Ovary (tissue), 9 donors: ENCODE measurements around the gene RABGAP1L. TPM values are rescaled to one million over a fixed set of nuclear protein-coding genes. Genes with fewer than 3 reads are reported as not detected.
"Not testable (repeated sequence)": the region's sequence is repeated elsewhere in the genome, so short reads cannot be mapped to it uniquely, and the experiment has no call there.

Experiments
- DNase-seq, 5 donors: peaks; one replicate each; pipeline ENCODE4 v3.0.0-alpha.2; 2019 to 2020
- H3K27ac ChIP-seq, 2 donors: fragments of 200-600 bp; one replicate each; pipeline versions ENCODE4 v1.5.1 to v1.8.0; 2019 to 2022
- H3K27me3 ChIP-seq: fragments of 200-600 bp; one replicate; pipeline ENCODE4 v1.8.0; 2022
- H3K36me3 ChIP-seq: fragments of 200-600 bp; sonication (generic); one replicate; pipeline ENCODE4 v1.5.1; 2019
- H3K4me1 ChIP-seq: one replicate; pipeline ENCODE4 v1.8.1; 2013; ENCODE audit warnings: mild to moderate bottlenecking, moderate library complexity; ENCODE audit not compliant: insufficient read depth
- H3K4me3 ChIP-seq: fragments of 200-600 bp; sonication (generic); one replicate; pipeline ENCODE4 v1.5.1; 2017
- H3K9me3 ChIP-seq, 2 donors: fragments of 200-600 bp in 1 of 2; sonication (generic) in 1 of 2; one replicate each; pipeline versions ENCODE4 v1.5.1 to v1.8.1; 2013 to 2019; ENCODE audit warnings: mild to moderate bottlenecking in 1 of 2, moderate library complexity in 1 of 2
- EP300 ChIP-seq: sonication (generic); formaldehyde crosslinking; IDR thresholded peaks from one replicate; pipeline ENCODE4 v1.6.1; 2017; ENCODE audit warnings: antibody characterized with exemption
- POLR2A ChIP-seq: fragments of 450-650 bp; IDR thresholded peaks from one replicate; pipeline ENCODE4 v1.6.1; 2017; ENCODE audit warnings: antibody characterized with exemption, mild to moderate bottlenecking, moderate library complexity
- WGBS, 3 donors: extraction: QIAGEN DNeasy Blood & Tissue Kit in 1 of 3; methylation state at CpG; one replicate each; pipeline versions ENCODE4 v1.1.5 to v1.1.7; 2013 to 2017; 5-methylcytosine and 5-hydroxymethylcytosine counted together
- intact Hi-C, 4 donors: fragments of 100-400 bp; cut with DNase I; formaldehyde crosslinking; loops; one replicate each; pipeline versions ENCODE4 v1.11.0 to v1.15.1; 2022 to 2023
- polyA plus RNA-seq, 2 donors: library from polyadenylated mRNA; stranded (reverse); fragments of 200-250 nt in 1 of 2; fragments of 350-450 nt in 1 of 2; fragmentation: Illumina TruSeq in 1 of 2; extraction: RNeasy Lipid Tissue Mini Kit (QIAGEN cat#74804) in 1 of 2; gene quantifications; one replicate each; pipeline ENCODE4 v1.2.3, GENCODE V29; 2013 to 2014
- total RNA-seq, 7 donors: library from RNA; depleted of rRNA in 2 of 7; stranded (reverse); fragments of >200 nt in 2 of 7; fragmentation: NEBNext Ultra II Directional in 3 of 7; extraction: Animal tissue kit (Norgen Biotek cat#: 25700) in 3 of 7; gene quantifications; one replicate each; pipeline versions ENCODE4 v1.1.0 to v1.2.4, GENCODE V29; 2016 to 2023
- TF ChIP-seq, protein P1 (sequence below), 3 donors: fragments of 450-650 bp in 2 of 3; fragments of 200-600 bp in 1 of 3; IDR thresholded peaks; one replicate each; pipeline versions ENCODE4 v1.5.1 to v1.8.0; 2016 to 2022; ENCODE audit warnings: antibody characterized with exemption in 3 of 3, mild to moderate bottlenecking in 1 of 3
- donor health status: DM: no; HTN: no; CAD: no; lungs with moderate emphysema.
- donor health status: DM: no; HTN: no; CAD: no.
- donor health status: Bipolar disorder and iron deficiency.
- donor health status: DM: yes; HTN: yes; CAD: no.
- donor health status: DM: no; HTN: no; CAD: no.
- donor health status: DM: yes; HTN: yes; CAD: no.

RABGAP1L gene
- total and polyA plus RNA-seq, 9 donors, result 17.1 to 56.5 (median 43.6) TPM

- DNase-seq, result no peak
- TF ChIP-seq EP300, result no peak
- TF ChIP-seq, protein P1, sequence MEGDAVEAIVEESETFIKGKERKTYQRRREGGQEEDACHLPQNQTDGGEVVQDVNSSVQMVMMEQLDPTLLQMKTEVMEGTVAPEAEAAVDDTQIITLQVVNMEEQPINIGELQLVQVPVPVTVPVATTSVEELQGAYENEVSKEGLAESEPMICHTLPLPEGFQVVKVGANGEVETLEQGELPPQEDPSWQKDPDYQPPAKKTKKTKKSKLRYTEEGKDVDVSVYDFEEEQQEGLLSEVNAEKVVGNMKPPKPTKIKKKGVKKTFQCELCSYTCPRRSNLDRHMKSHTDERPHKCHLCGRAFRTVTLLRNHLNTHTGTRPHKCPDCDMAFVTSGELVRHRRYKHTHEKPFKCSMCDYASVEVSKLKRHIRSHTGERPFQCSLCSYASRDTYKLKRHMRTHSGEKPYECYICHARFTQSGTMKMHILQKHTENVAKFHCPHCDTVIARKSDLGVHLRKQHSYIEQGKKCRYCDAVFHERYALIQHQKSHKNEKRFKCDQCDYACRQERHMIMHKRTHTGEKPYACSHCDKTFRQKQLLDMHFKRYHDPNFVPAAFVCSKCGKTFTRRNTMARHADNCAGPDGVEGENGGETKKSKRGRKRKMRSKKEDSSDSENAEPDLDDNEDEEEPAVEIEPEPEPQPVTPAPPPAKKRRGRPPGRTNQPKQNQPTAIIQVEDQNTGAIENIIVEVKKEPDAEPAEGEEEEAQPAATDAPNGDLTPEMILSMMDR (IDR thresholded peaks at IDR 0.05), result no peak
- no peak for TF ChIP-seq POLR2A
- intact Hi-C loops, result no loop called here
- 90 to 94% (median 92%) methylated on average over 1 of the region's 1 CpG for WGBS, 3 donors
- no peaks in the 10 kb centered on the region for H3K27me3 ChIP-seq
- peaks cover 0 to 4% of the 10 kb centered on the region in 2 donors for H3K9me3 ChIP-seq
- no peak overlapping the region for H3K4me3 ChIP-seq
- H3K36me3 ChIP-seq, result no peaks in the 10 kb centered on the region
- H3K27ac ChIP-seq, result no peak overlapping the region
- H3K4me1 ChIP-seq, result no peaks in the 10 kb centered on the region
These were observed 445.9 kb downstream of the RABGAP1L start for GRCh38 chr1:174605198-174605597.

- Histone ChIP-seq H3K4me3 (no peak overlapping the region), H3K27ac (no peak overlapping the region), H3K4me1 (no peaks in the 10 kb centered on the region), H3K27me3 (no peaks in the 10 kb centered on the region), H3K36me3 (no peaks in the 10 kb centered on the region), H3K9me3 (no peaks in the 10 kb centered on the region)
- no peak for TF ChIP-seq EP300
- 63 to 90% (median 85%) methylated on average over 2 of the region's 2 CpGs for WGBS, 3 donors
- intact Hi-C loops, result no loop called here
- DNase-seq, result no peak
These were observed 447.2 kb downstream of the RABGAP1L start for GRCh38 chr1:174606471-174606870.

DNA sequence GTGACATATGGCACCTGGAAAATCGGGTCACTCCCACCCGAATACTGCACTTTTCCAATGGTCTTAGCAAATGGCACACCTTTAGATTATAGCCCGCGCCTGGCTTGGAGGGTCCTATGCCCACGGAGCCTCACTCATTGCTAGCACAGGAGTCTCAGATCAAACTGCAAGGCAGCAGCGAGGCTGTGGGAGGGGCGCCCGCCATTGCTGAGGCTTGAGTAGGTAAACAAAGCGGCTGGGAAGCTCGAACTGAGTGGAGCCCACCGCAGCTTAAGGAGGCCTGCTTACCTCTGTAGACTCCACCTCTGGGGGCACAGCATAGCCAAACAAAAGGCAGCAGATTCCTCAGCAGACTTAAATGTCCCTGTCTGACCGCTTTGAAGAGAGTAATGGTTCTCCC is 458.6 kb downstream of the RABGAP1L start:
- DNase-seq, H3K36me3 ChIP-seq, H3K9me3 ChIP-seq, H3K27me3 ChIP-seq, H3K4me1 ChIP-seq, intact Hi-C loops, H3K4me3 ChIP-seq, H3K27ac ChIP-seq: not testable (repeated sequence)
- 97 to 99% (median 97%) methylated on average over 12 of the region's 12 CpGs for WGBS, 3 donors

DNA sequence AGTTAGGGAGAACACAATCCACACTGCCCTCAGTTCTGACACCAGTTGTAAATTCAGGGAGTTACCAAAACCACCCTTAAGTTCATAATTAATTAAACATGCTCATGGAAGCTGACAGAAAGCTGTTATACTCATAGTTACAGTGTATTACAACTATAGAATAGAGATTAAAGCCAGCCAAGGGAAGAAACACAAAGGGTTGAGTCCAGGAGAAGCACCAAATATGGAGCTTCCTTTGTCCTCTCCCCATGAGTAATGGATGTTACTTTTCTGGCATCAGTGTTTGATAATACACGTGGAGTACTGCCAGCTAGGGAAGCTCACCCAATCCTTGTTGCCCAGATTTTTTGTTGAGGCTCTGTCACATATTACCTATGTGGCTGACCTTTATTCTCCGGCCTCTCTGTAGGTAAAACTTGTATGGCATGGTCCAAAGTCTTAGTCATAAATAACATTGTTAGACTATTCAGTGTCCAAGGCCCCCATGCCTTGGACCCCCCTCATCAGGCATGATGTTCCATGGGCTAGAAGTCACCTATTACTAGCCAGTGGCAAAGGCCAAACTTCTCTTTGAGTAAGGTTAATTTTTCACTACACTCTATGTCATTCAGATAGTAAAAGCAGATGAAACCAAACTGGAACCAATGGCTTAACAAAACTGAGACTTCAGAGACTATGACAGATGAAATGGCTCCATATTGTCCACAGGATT is 464.2 kb downstream of the RABGAP1L start:
- TF ChIP-seq POLR2A (no peak), EP300 (no peak)
- TF ChIP-seq, protein P1 (IDR thresholded peaks at IDR 0.05), result no peak
- H3K4me1 ChIP-seq, result no peaks in the 10 kb centered on the region
- no peak for DNase-seq
- H3K4me3 ChIP-seq, result no peak overlapping the region
- intact Hi-C loops, result no loop called here
- H3K27ac ChIP-seq, result no peak overlapping the region
- no peaks in the 10 kb centered on the region for H3K27me3 ChIP-seq
- H3K36me3 ChIP-seq, result no peaks in the 10 kb centered on the region
- H3K9me3 ChIP-seq, result no peaks in the 10 kb centered on the region
- 77 to 84% (median 77%) methylated on average over 2 of the region's 2 CpGs for WGBS, 3 donors

DNA sequence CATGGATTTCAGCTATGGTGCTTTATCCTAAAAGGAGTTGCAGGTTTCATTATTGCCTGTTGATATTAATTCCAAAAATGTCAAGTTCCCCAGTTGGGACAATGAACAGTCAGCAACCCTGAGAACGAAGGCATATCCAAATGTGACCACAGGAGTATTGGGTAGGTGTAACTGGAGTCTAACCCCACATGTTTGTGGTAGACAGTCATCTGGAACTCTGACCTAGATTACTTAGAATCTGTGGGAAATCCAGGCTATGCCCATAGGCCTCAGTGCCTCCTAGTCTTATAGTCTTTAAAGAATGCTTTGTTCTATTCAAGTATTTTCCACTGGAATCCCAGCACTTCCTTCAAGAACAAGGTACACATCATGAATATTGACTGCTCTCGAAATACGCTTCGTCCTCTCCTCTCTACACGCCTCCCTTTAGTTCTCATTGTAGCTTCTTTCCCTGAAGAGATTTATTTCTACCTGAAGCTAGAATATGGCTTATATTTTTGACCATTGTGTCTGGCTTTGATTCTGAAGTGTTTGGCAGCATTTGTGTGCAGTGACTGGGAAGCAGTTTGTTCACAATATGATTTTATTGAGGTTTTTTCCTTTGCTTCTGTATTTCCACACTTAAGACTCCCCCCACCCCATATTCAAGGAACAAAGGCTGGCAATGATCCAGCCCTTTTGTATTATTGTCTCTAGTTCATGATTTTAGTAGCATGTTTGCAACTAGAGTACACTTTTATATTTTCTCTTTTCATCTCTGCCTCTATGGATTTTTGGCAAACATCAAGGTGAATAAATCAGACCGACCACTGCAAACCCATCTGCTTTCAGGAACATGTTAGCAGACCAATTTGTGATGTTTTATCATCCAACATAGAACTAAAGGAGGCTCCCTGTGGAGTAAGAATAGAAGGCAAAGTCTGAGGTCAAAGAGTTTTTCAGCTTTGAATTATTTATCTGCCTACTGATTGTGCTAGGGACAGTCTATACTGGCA is 467.0 kb downstream of the RABGAP1L start:
- Histone ChIP-seq H3K36me3 (no peaks in the 10 kb centered on the region), H3K9me3 (no peaks in the 10 kb centered on the region), H3K27me3 (no peaks in the 10 kb centered on the region), H3K4me3 (no peak overlapping the region), H3K27ac (no peak overlapping the region), H3K4me1 (no peaks in the 10 kb centered on the region)
- DNase-seq, result no peak
- intact Hi-C loops, result no loop called here
- no peak for TF ChIP-seq EP300
- no peak for TF ChIP-seq POLR2A
- TF ChIP-seq, protein P1 (IDR thresholded peaks at IDR 0.05), result no peak
- WGBS, 3 donors, result 80 to 89% (median 82%) methylated on average over 6 of the region's 6 CpGs
